Neural cell (in vitro differentiated cells): ENCODE measurements around the gene KLF16. TPM values are rescaled to one million over a fixed set of nuclear protein-coding genes. Genes with fewer than 3 reads are reported as not detected.

ENCODE experiments used
- H2AFZ ChIP-seq: fragments of 200-600, 300-800 bp; sonication (generic), shearing (Covaris generic); 2 replicates; pipeline ENCODE4 v1.6.0; 2014; ENCODE audit warnings: low read depth, mild to moderate bottlenecking, antibody characterized with exemption, low read length, moderate library complexity
- H3F3A ChIP-seq: fragments of 200-600 bp; shearing (Covaris generic); 2 replicates; pipeline ENCODE4 v1.6.1; 2016; ENCODE audit warnings: mild to moderate bottlenecking, moderate library complexity, mixed read lengths, antibody characterized with exemption, low read length; ENCODE audit not compliant: insufficient read depth, poor library complexity, severe bottlenecking
- H3K27ac ChIP-seq: fragments of 200-600, 300-800 bp; sonication (generic), shearing (Covaris generic); 2 replicates; pipeline ENCODE4 v1.5.1; 2014; ENCODE audit warnings: mild to moderate bottlenecking, low read length, moderate library complexity
- H3K27me3 ChIP-seq: fragments of 300-800, 200-600 bp; sonication (generic), shearing (Covaris generic); 2 replicates; pipeline ENCODE4 v1.6.0; 2014; ENCODE audit warnings: mild to moderate bottlenecking, low read depth, low read length, moderate library complexity; ENCODE audit not compliant: insufficient read depth
- H3K36me3 ChIP-seq: fragments of 300-800, 200-600 bp; sonication (generic), shearing (Covaris generic); 2 replicates; pipeline ENCODE4 v1.5.1; 2014; ENCODE audit warnings: mild to moderate bottlenecking, antibody characterized with exemption, low read length, moderate library complexity; ENCODE audit not compliant: insufficient read depth
- H3K4me2 ChIP-seq: fragments of 300-800, 200-600 bp; sonication (generic), shearing (Covaris generic); 2 replicates; pipeline ENCODE4 v1.6.0; 2014; ENCODE audit warnings: mild to moderate bottlenecking, low read length
- H3K4me3 ChIP-seq: fragments of 300-800, 200-600 bp; sonication (generic), shearing (Covaris generic); 2 replicates; pipeline ENCODE4 v1.5.1; 2014; ENCODE audit warnings: mild to moderate bottlenecking, low read length, moderate library complexity
- H3K79me2 ChIP-seq: fragments of 200-600 bp; shearing (Covaris generic); replicated peaks from 2 replicates; pipeline ENCODE4 v1.6.0; 2014; ENCODE audit warnings: mild to moderate bottlenecking, low read length, moderate library complexity; ENCODE audit not compliant: insufficient read depth
- H3K9ac ChIP-seq: fragments of 300-800, 200-600 bp; sonication (generic), shearing (Covaris generic); 2 replicates; pipeline ENCODE4 v1.6.1; 2016; ENCODE audit warnings: mild to moderate bottlenecking, low read length, mixed read lengths
- H3K9me2 ChIP-seq: fragments of 200-600 bp; shearing (Covaris generic); 2 replicates; pipeline ENCODE4 v1.6.1; 2016; ENCODE audit warnings: mild to moderate bottlenecking, low read length, mixed read lengths; ENCODE audit not compliant: insufficient read depth
- H3K9me3 ChIP-seq: fragments of 200-600, 300-800 bp; sonication (generic), shearing (Covaris generic); 2 replicates; pipeline ENCODE4 v1.6.1; 2016; ENCODE audit warnings: mild to moderate bottlenecking, mixed run types, low read length, moderate library complexity, mixed read lengths
- H4K20me1 ChIP-seq: fragments of 200-600 bp; shearing (Covaris generic); 2 replicates; pipeline ENCODE4 v1.6.1; 2016; ENCODE audit warnings: mild to moderate bottlenecking, mixed run types; ENCODE audit not compliant: insufficient read depth
- EP300 ChIP-seq: fragments of 450-650 bp; conservative IDR thresholded peaks from 2 replicates; pipeline ENCODE4 v1.6.1; 2014; ENCODE audit warnings: antibody characterized with exemption, mild to moderate bottlenecking, moderate library complexity; ENCODE audit not compliant: poor library complexity, severe bottlenecking
- EZH2 ChIP-seq: fragments of 200-600, 300-800 bp; shearing (Covaris generic), sonication (generic); IDR thresholded peaks from 2 replicates; pipeline ENCODE4 v1.6.1; 2014; ENCODE audit warnings: antibody characterized with exemption, low read length, borderline replicate concordance, mild to moderate bottlenecking; ENCODE audit not compliant: insufficient read depth, poor library complexity, severe bottlenecking
- MXI1 ChIP-seq: fragments of 450-650 bp; conservative IDR thresholded peaks from 2 replicates; pipeline ENCODE4 v1.6.1; 2014; ENCODE audit warnings: antibody characterized with exemption, mild to moderate bottlenecking; ENCODE audit not compliant: poor library complexity, severe bottlenecking
- POLR2AphosphoS5 ChIP-seq: IDR thresholded peaks from 2 replicates; pipeline ENCODE4 v1.6.1; 2012
- RAD21 ChIP-seq: fragments of 450-650 bp; conservative IDR thresholded peaks from 2 replicates; pipeline ENCODE4 v1.6.1; 2014; ENCODE audit warnings: antibody characterized with exemption, mild to moderate bottlenecking, moderate library complexity
- SMC3 ChIP-seq: fragments of 450-650 bp; conservative IDR thresholded peaks from 2 replicates; pipeline ENCODE4 v1.6.1; 2014; ENCODE audit warnings: antibody characterized with exemption, mild to moderate bottlenecking, moderate library complexity; ENCODE audit not compliant: poor library complexity
- TAF1 ChIP-seq: IDR thresholded peaks from 2 replicates; pipeline ENCODE4 v1.6.1; 2012; ENCODE audit warnings: low read depth
- polyA plus RNA-seq: library from polyadenylated mRNA; depleted of rRNA; stranded (reverse); fragments of >200 nt; gene quantifications from 2 replicates; pipeline ENCODE4 v1.2.3, GENCODE V29; 2014
- TF ChIP-seq, protein P1 (sequence below): IDR thresholded peaks from 2 replicates; pipeline ENCODE4 v1.6.1; 2012; ENCODE audit warnings: borderline replicate concordance
- TF ChIP-seq, protein P2 (sequence below): fragments of 450-650 bp; IDR thresholded peaks from 2 replicates; pipeline ENCODE4 v1.5.1; 2014; ENCODE audit warnings: antibody characterized with exemption, mild to moderate bottlenecking, moderate library complexity; ENCODE audit not compliant: poor library complexity, severe bottlenecking

The KLF16 gene
- polyA plus RNA-seq, 1 donor from 2014 or later = 3.5 TPM

DNA sequence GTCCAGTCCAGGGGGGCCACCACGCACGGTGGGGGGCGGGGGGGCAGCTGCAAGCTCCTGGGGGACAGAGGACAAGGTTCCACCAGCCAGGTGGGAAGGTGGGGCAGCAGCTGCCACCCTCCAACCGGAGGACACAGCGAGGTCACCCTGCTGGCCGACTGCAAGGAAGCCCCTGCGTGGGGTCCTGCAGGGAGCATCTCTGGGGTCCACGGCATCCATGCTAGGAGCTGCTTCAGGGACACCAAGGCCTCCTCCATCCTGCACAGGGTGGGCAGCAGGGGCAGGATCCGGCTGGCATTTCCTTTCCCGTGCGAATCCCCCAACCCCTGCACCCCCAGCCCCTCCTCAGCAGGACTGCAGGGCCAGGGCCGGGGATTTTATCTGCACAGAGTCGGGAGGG lies 8.3 kb upstream of the KLF16 start:
- H3F3A ChIP-seq = no peaks in the 10 kb centered on the region
- H3K9ac ChIP-seq = no peak overlapping the region
- H3K79me2 ChIP-seq = peaks cover 17% of the 10 kb centered on the region
- no peaks in the 10 kb centered on the region for H3K9me2 ChIP-seq
- no peaks in the 10 kb centered on the region for H3K36me3 ChIP-seq
- no peak overlapping the region for H3K4me2 ChIP-seq
- H2AFZ ChIP-seq = no peak overlapping the region
- no peaks in the 10 kb centered on the region for H3K27me3 ChIP-seq
- H3K27ac ChIP-seq = no peak overlapping the region
- H4K20me1 ChIP-seq = peaks cover 4% of the 10 kb centered on the region
- no peaks in the 10 kb centered on the region for H3K9me3 ChIP-seq
- TF ChIP-seq TAF1 (no peak), SMC3 (no peak), MXI1 (no peak), EZH2 (no peak), EP300 (no peak), RAD21 (no peak), POLR2AphosphoS5 (no peak)
- TF ChIP-seq, protein P1, sequence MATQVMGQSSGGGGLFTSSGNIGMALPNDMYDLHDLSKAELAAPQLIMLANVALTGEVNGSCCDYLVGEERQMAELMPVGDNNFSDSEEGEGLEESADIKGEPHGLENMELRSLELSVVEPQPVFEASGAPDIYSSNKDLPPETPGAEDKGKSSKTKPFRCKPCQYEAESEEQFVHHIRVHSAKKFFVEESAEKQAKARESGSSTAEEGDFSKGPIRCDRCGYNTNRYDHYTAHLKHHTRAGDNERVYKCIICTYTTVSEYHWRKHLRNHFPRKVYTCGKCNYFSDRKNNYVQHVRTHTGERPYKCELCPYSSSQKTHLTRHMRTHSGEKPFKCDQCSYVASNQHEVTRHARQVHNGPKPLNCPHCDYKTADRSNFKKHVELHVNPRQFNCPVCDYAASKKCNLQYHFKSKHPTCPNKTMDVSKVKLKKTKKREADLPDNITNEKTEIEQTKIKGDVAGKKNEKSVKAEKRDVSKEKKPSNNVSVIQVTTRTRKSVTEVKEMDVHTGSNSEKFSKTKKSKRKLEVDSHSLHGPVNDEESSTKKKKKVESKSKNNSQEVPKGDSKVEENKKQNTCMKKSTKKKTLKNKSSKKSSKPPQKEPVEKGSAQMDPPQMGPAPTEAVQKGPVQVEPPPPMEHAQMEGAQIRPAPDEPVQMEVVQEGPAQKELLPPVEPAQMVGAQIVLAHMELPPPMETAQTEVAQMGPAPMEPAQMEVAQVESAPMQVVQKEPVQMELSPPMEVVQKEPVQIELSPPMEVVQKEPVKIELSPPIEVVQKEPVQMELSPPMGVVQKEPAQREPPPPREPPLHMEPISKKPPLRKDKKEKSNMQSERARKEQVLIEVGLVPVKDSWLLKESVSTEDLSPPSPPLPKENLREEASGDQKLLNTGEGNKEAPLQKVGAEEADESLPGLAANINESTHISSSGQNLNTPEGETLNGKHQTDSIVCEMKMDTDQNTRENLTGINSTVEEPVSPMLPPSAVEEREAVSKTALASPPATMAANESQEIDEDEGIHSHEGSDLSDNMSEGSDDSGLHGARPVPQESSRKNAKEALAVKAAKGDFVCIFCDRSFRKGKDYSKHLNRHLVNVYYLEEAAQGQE = no peak
- TF ChIP-seq, protein P2, sequence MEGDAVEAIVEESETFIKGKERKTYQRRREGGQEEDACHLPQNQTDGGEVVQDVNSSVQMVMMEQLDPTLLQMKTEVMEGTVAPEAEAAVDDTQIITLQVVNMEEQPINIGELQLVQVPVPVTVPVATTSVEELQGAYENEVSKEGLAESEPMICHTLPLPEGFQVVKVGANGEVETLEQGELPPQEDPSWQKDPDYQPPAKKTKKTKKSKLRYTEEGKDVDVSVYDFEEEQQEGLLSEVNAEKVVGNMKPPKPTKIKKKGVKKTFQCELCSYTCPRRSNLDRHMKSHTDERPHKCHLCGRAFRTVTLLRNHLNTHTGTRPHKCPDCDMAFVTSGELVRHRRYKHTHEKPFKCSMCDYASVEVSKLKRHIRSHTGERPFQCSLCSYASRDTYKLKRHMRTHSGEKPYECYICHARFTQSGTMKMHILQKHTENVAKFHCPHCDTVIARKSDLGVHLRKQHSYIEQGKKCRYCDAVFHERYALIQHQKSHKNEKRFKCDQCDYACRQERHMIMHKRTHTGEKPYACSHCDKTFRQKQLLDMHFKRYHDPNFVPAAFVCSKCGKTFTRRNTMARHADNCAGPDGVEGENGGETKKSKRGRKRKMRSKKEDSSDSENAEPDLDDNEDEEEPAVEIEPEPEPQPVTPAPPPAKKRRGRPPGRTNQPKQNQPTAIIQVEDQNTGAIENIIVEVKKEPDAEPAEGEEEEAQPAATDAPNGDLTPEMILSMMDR = no peak
- H3K4me3 ChIP-seq = no peak overlapping the region

DNA sequence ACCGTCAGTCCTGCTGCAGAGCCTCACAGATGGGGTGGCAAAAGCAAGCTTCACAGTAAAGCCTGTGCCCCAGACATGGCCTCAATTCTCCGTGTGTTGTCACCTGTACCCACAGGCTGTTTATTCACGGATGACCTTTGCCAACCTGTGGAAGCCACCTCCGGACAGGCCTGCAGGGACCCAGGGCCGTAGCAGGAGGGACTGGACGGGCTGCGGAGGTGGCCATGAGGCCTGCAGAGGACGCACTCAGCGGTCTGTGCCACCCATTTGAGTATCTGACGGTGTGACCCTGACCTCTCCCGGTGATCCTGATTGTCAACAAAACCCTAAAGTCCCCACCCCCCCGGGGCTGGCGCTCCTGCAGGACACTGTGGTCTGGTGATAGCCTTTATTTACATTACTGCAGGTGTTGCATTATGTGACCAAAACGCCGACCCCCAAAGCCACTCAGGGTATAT lies 7.8 kb upstream of the KLF16 start:
- H3K9ac ChIP-seq = no peak overlapping the region
- peaks cover 17% of the 10 kb centered on the region for H3K79me2 ChIP-seq

More for the DNA sequence above, 7.8 kb upstream of the KLF16 start:
- Histone ChIP-seq H3K27ac (no peak overlapping the region), H3K9me3 (no peaks in the 10 kb centered on the region), H2AFZ (no peak overlapping the region), H3K4me2 (no peak overlapping the region), H3K9me2 (no peaks in the 10 kb centered on the region), H3K27me3 (no peaks in the 10 kb centered on the region), H4K20me1 (peaks cover 4% of the 10 kb centered on the region), H3K4me3 (no peak overlapping the region), H3K36me3 (no peaks in the 10 kb centered on the region), H3F3A (no peaks in the 10 kb centered on the region)
- TF ChIP-seq, protein P1 = no peak
- no peak for TF ChIP-seq SMC3
- no peak for TF ChIP-seq MXI1
- TF ChIP-seq RAD21 = no peak
- TF ChIP-seq EZH2 = no peak
